ENCODE results near the gene AP5Z1. TPM values are rescaled to one million over a fixed set of nuclear protein-coding genes. Genes with fewer than 3 reads are reported as not detected.

Gene AP5Z1
- total and polyA plus RNA-seq, 2 donors (not counting 1 experiment from before 2014, with no cell fraction given) = 11.1 to 32.2 TPM

DNA sequence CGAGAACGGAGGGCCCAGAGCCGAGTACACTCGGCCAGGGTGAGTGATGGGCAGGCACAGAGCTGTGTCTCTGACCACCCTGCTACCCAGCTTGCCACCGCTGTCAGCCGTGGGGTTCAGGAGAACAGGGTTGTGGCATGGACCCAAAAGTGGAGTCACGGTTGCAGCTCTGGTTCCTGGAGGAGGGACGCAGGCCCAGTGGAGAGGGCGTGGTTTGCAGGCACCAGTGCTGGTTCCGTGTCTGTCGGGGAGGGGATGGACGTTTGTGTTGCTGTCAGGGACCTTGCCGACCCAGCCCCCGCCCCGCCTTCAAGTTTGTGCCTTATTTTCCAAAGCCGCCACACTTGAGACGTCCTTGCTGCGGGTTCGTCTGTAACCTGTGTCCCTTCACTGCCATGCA, 45.1 kb upstream of the AP5Z1 start:
- no peaks in the 10 kb centered on the region for H3K27me3 ChIP-seq (ENCODE audit: control insufficient read depth, insufficient read depth, low read length)
- no peaks in the 10 kb centered on the region for H3K36me3 ChIP-seq (ENCODE audit: control insufficient read depth, insufficient read depth, low read length)
- H3K27ac ChIP-seq (ENCODE audit: insufficient read depth, low read length) = no peak overlapping the region
- TF ChIP-seq EZH2 (IDR thresholded peaks at IDR 0.05; ENCODE audit: low read length, missing control alignments) = no peak
- TF ChIP-seq, protein P1, sequence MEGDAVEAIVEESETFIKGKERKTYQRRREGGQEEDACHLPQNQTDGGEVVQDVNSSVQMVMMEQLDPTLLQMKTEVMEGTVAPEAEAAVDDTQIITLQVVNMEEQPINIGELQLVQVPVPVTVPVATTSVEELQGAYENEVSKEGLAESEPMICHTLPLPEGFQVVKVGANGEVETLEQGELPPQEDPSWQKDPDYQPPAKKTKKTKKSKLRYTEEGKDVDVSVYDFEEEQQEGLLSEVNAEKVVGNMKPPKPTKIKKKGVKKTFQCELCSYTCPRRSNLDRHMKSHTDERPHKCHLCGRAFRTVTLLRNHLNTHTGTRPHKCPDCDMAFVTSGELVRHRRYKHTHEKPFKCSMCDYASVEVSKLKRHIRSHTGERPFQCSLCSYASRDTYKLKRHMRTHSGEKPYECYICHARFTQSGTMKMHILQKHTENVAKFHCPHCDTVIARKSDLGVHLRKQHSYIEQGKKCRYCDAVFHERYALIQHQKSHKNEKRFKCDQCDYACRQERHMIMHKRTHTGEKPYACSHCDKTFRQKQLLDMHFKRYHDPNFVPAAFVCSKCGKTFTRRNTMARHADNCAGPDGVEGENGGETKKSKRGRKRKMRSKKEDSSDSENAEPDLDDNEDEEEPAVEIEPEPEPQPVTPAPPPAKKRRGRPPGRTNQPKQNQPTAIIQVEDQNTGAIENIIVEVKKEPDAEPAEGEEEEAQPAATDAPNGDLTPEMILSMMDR (conservative IDR thresholded peaks at IDR 0.05 in 1 of 2, IDR thresholded peaks at IDR 0.05 in 1 of 2; ENCODE audit: low read depth in 1 of 2, low read length in 2 of 2) = no peak
- peaks cover 53% of the 10 kb centered on the region for H3K79me2 ChIP-seq (ENCODE audit: control insufficient read depth, insufficient read depth, low read length)
- no peak overlapping the region for H3K4me3 ChIP-seq (replicated peaks in 1 of 4; ENCODE audit: control extremely low read depth in 1 of 4, insufficient read depth in 1 of 4, low read depth in 3 of 4, low read length in 4 of 4)
- no peak overlapping the region for H3K9ac ChIP-seq (ENCODE audit: insufficient read depth, low read length)
- H2AFZ ChIP-seq (ENCODE audit: low read length) = no peak overlapping the region
- no peak overlapping the region for H3K4me2 ChIP-seq (ENCODE audit: extremely low read depth, insufficient read depth, low read length)
- DNase-seq (ENCODE audit: low read depth in 2 of 2) = no peak
- peaks cover 6% of the 10 kb centered on the region for H3K4me1 ChIP-seq (ENCODE audit: control insufficient read depth, extremely low read depth, insufficient read depth, low read length)
- no peaks in the 10 kb centered on the region for H4K20me1 ChIP-seq (ENCODE audit: control insufficient read depth, extremely low read depth, insufficient read depth, low read length)
- H3K9me3 ChIP-seq (ENCODE audit: control insufficient read depth, insufficient read depth, low read depth, low read length) = no peaks in the 10 kb centered on the region

DNA sequence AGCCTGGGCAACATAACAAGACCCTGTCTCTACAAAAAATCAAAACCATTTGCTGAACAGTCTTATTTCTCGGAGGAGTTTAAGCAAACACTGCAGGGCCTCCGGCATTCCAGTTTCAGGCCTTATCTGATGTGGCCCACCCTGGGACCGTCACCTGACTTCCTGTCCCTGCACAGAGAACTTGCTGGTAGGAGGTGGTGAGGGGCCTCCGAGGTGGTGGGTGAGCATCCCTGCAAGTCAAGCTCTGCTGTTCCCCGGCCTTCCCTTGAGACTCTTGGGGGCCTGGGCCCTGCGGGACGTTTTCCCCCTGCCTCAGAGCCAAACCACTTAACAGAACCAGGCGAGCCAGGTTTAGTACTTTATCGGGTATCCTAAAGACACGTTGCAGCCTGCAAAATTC, 44.5 kb upstream of the AP5Z1 start:
- H4K20me1 ChIP-seq (ENCODE audit: control insufficient read depth, extremely low read depth, insufficient read depth, low read length) = no peaks in the 10 kb centered on the region
- DNase-seq (ENCODE audit: low read depth in 2 of 2) = no peak
- no peak for TF ChIP-seq EZH2 (IDR thresholded peaks at IDR 0.05; ENCODE audit: low read length, missing control alignments)
- H3K27me3 ChIP-seq (ENCODE audit: control insufficient read depth, insufficient read depth, low read length) = no peaks in the 10 kb centered on the region
- peaks cover 3% of the 10 kb centered on the region for H3K4me1 ChIP-seq (ENCODE audit: control insufficient read depth, extremely low read depth, insufficient read depth, low read length)
- H3K4me2 ChIP-seq (ENCODE audit: extremely low read depth, insufficient read depth, low read length) = no peak overlapping the region
- H3K9me3 ChIP-seq (ENCODE audit: control insufficient read depth, insufficient read depth, low read depth, low read length) = no peaks in the 10 kb centered on the region
- H3K27ac ChIP-seq (ENCODE audit: insufficient read depth, low read length) = no peak overlapping the region
- H2AFZ ChIP-seq (ENCODE audit: low read length) = no peak overlapping the region
- no peak overlapping the region for H3K9ac ChIP-seq (ENCODE audit: insufficient read depth, low read length)
- no peak overlapping the region for H3K4me3 ChIP-seq (replicated peaks in 1 of 4; ENCODE audit: control extremely low read depth in 1 of 4, insufficient read depth in 1 of 4, low read depth in 3 of 4, low read length in 4 of 4)
- H3K36me3 ChIP-seq (ENCODE audit: control insufficient read depth, insufficient read depth, low read length) = no peaks in the 10 kb centered on the region
- H3K79me2 ChIP-seq (ENCODE audit: control insufficient read depth, insufficient read depth, low read length) = peaks cover 55% of the 10 kb centered on the region

DNA sequence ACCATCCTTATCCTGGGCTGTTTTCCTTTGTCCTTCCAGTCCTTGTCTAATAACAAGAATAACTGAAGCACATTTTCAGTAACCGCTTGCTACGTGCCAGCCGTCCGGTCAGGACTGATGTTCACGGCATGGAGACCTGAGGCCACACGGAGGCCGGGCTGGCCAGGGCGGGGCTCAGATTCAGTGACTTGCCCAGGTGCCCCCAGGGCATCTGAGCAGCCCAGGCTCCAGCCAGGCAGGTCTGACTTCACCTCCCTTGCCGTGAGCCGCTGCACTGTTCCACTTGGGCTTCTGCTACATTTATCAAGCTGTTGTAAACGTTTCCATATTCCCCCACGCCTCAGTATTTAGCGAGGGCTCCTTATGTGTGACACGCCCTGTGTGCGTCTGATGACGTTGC, 43.6 kb upstream of the AP5Z1 start:
- Histone ChIP-seq H4K20me1 (ENCODE audit: control insufficient read depth, extremely low read depth, insufficient read depth, low read length) (no peaks in the 10 kb centered on the region), H3K4me3 (replicated peaks in 1 of 4; ENCODE audit: control extremely low read depth in 1 of 4, insufficient read depth in 1 of 4, low read depth in 3 of 4, low read length in 4 of 4) (no peak overlapping the region), H3K4me2 (ENCODE audit: extremely low read depth, insufficient read depth, low read length) (no peak overlapping the region), H2AFZ (ENCODE audit: low read length) (no peak overlapping the region), H3K79me2 (ENCODE audit: control insufficient read depth, insufficient read depth, low read length) (peaks cover 53% of the 10 kb centered on the region), H3K36me3 (ENCODE audit: control insufficient read depth, insufficient read depth, low read length) (no peaks in the 10 kb centered on the region), H3K9me3 (ENCODE audit: control insufficient read depth, insufficient read depth, low read depth, low read length) (no peaks in the 10 kb centered on the region), H3K27me3 (ENCODE audit: control insufficient read depth, insufficient read depth, low read length) (no peaks in the 10 kb centered on the region), H3K27ac (ENCODE audit: insufficient read depth, low read length) (no peak overlapping the region), H3K4me1 (ENCODE audit: control insufficient read depth, extremely low read depth, insufficient read depth, low read length) (peaks cover 3% of the 10 kb centered on the region), H3K9ac (ENCODE audit: insufficient read depth, low read length) (no peak overlapping the region)
- TF ChIP-seq, protein P1 (conservative IDR thresholded peaks at IDR 0.05 in 1 of 2, IDR thresholded peaks at IDR 0.05 in 1 of 2; ENCODE audit: low read depth in 1 of 2, low read length in 2 of 2) = no peak
- TF ChIP-seq EZH2 (IDR thresholded peaks at IDR 0.05; ENCODE audit: low read length, missing control alignments) = no peak
- DNase-seq (ENCODE audit: low read depth in 2 of 2) = no peak
